HCT116 (cell line): Measurements from ENCODE around the gene GALM. TPM values are rescaled to one million over a fixed set of nuclear protein-coding genes. Genes with fewer than 3 reads are reported as not detected.

Experiments
- ATAC-seq: fragments of 200-7000 bp; cut with Tn5 transposase; 2 replicates; pipeline ENCODE4 v1.9.1; 2020; ENCODE audit warnings: mild to moderate bottlenecking, moderate library complexity
- BruUV-seq: library from RNA; stranded (reverse); fragments of 400-500 nt; replicated peaks from 2 replicates; lab custom pipeline; 2021; lab: Mats Ljungman, UMichigan
- CTCF ChIA-PET: fragments of 300-600 bp; sonication (Branson Sonifier 250); formaldehyde crosslinking; loops from one replicate; lab custom pipeline; 2021; ENCODE audit warnings: antibody characterized with exemption; lab: Charles Lee
- POLR2A ChIA-PET: fragments of 300-600, 350-600 bp; sonication (Branson Sonifier 250); formaldehyde crosslinking; loops from one replicate; lab custom pipeline; 2021; ENCODE audit warnings: antibody characterized with exemption; lab: Charles Lee
- RAD21 ChIA-PET, 2 experiments: fragments of 300-600 bp; sonication (Branson Sonifier 250); formaldehyde crosslinking; loops; one replicate each; lab custom pipeline; 2023; ENCODE audit warnings: low total read pairs in 2 of 2; ENCODE audit not compliant: uncharacterized antibody in 2 of 2, unreplicated experiment in 2 of 2, low non-redundant PET in 1 of 2; lab: Charles Lee
- DNase-seq: peaks from one replicate; pipeline ENCODE4 v3.0.0-alpha.2; 2010; ENCODE audit warnings: low read depth, low spot score
- H2AFZ ChIP-seq: fragments of 200-600 bp; shearing (Covaris generic), sonication (generic); 2 replicates; pipeline ENCODE4 v1.6.1; 2017; ENCODE audit warnings: low read depth, mixed run types, mixed read lengths, antibody characterized with exemption, low read length; ENCODE audit not compliant: poor library complexity, severe bottlenecking
- H3K27ac ChIP-seq: 2 replicates; pipeline ENCODE4 v1.5.1; 2012; ENCODE audit warnings: low read depth, low read length
- H3K27me3 ChIP-seq: fragments of 200-600 bp; sonication (generic); 2 replicates; pipeline ENCODE4 v1.6.1; 2016; ENCODE audit warnings: mixed run types, low read length, mixed read lengths; ENCODE audit not compliant: insufficient read depth
- H3K36me3 ChIP-seq, 2 experiments: fragments of 200-500 bp in 1 of 2; fragments of 200-600 bp in 1 of 2; sonication (Bioruptor generic) in 1 of 2; sonication (generic) in 1 of 2; 2 replicates each; pipeline versions ENCODE4 v1.5.1 to v1.6.1; 2014 to 2016; ENCODE audit warnings: low read length in 2 of 2, inconsistent platforms in 1 of 2, mixed read lengths in 1 of 2, mixed run types in 1 of 2; ENCODE audit not compliant: insufficient read depth in 2 of 2, control insufficient read depth in 1 of 2
- H3K4me1 ChIP-seq, 2 experiments: fragments of 200-600 bp in 1 of 2; sonication (generic) in 1 of 2; 2 replicates each; pipeline versions ENCODE4 v1.5.1 to v1.6.1; 2012 to 2017; ENCODE audit warnings: low read length in 2 of 2, inconsistent platforms in 1 of 2, mild to moderate bottlenecking in 1 of 2, mixed read lengths in 1 of 2, mixed run types in 1 of 2, moderate library complexity in 1 of 2; ENCODE audit not compliant: insufficient read depth in 2 of 2, control insufficient read depth in 1 of 2
- H3K4me2 ChIP-seq: fragments of 200-600 bp; sonication (generic); 2 replicates; pipeline ENCODE4 v1.6.1; 2017; ENCODE audit warnings: mixed run types, low read length, mixed read lengths
- H3K4me3 ChIP-seq, 2 experiments: fragments of 200-600 bp in 1 of 2; sonication (generic) in 1 of 2; replicated peaks in 1 of 2; 2 replicates each; pipeline ENCODE4 v1.5.1; 2011 to 2016; ENCODE audit warnings: low read length in 2 of 2, control low read depth in 1 of 2, low read depth in 1 of 2, mild to moderate bottlenecking in 1 of 2, mixed read lengths in 1 of 2, mixed run types in 1 of 2
- H3K79me2 ChIP-seq: fragments of 200-600 bp; sonication (generic); 2 replicates; pipeline ENCODE4 v1.6.1; 2017; ENCODE audit warnings: mild to moderate bottlenecking, mixed run types, low read length, moderate library complexity, mixed read lengths; ENCODE audit not compliant: insufficient read depth
- H3K9ac ChIP-seq: fragments of 200-600 bp; sonication (generic); 2 replicates; pipeline ENCODE4 v1.6.1; 2016; ENCODE audit warnings: low read length, mixed read lengths
- H3K9me2 ChIP-seq: fragments of 200-600 bp; sonication (generic), shearing (Covaris generic); 2 replicates; pipeline ENCODE4 v1.6.1; 2017; ENCODE audit warnings: mixed run types, mild to moderate bottlenecking, moderate library complexity; ENCODE audit not compliant: insufficient read depth
- H3K9me3 ChIP-seq, 2 experiments: fragments of 200-500 bp in 1 of 2; fragments of 200-600 bp in 1 of 2; sonication (Bioruptor generic) in 1 of 2; sonication (generic) in 1 of 2; 2 replicates each; pipeline ENCODE4 v1.6.1; 2014 to 2017; ENCODE audit warnings: low read length in 2 of 2, mixed read lengths in 2 of 2, inconsistent platforms in 1 of 2, low read depth in 1 of 2, mild to moderate bottlenecking in 1 of 2, mixed run types in 1 of 2, moderate library complexity in 1 of 2; ENCODE audit not compliant: control insufficient read depth in 1 of 2, insufficient read depth in 1 of 2
- H4K20me1 ChIP-seq: fragments of 200-600 bp; sonication (generic), shearing (Covaris generic); 2 replicates; pipeline ENCODE4 v1.6.1; 2017; ENCODE audit warnings: mixed run types, mild to moderate bottlenecking, moderate library complexity; ENCODE audit not compliant: insufficient read depth
- ATF3 ChIP-seq: IDR thresholded peaks from 2 replicates; pipeline ENCODE4 v1.6.1; 2012
- CBX3 ChIP-seq: IDR thresholded peaks from 2 replicates; pipeline ENCODE4 v1.6.1; 2012; ENCODE audit warnings: low read depth
- CEBPB ChIP-seq: IDR thresholded peaks from 2 replicates; pipeline ENCODE4 v1.6.1; 2012; ENCODE audit warnings: low read depth
- ELF1 ChIP-seq: IDR thresholded peaks from 2 replicates; pipeline ENCODE4 v1.6.1; 2012; ENCODE audit warnings: low read depth, borderline replicate concordance
- EZH2 ChIP-seq: fragments of 200-600 bp; sonication (generic); IDR thresholded peaks from 2 replicates; pipeline ENCODE4 v1.6.1; 2017; ENCODE audit warnings: antibody characterized with exemption, mixed run types
- EZH2phosphoT487 ChIP-seq: fragments of 200-600 bp; IDR thresholded peaks from 2 replicates; pipeline ENCODE4 v1.6.1; 2018; ENCODE audit warnings: antibody characterized with exemption, borderline replicate concordance
- FOSL1 ChIP-seq: IDR thresholded peaks from 2 replicates; pipeline ENCODE4 v1.6.1; 2012; ENCODE audit warnings: low read depth
- JUND ChIP-seq: IDR thresholded peaks from 2 replicates; pipeline ENCODE4 v1.6.1; 2012
- POLR2A ChIP-seq: IDR thresholded peaks from 2 replicates; pipeline ENCODE4 v1.7.0; 2011; ENCODE audit warnings: borderline replicate concordance; ENCODE audit not compliant: insufficient read depth, insufficient read length; ENCODE audit errors: extremely low read depth
- POLR2AphosphoS5 ChIP-seq: IDR thresholded peaks from 2 replicates; pipeline ENCODE4 v1.6.1; 2011; ENCODE audit warnings: mild to moderate bottlenecking, low read depth, low read length, moderate library complexity
- RAD21 ChIP-seq: IDR thresholded peaks from 2 replicates; pipeline ENCODE4 v1.6.1; 2012; ENCODE audit warnings: low read depth, mild to moderate bottlenecking
- REST ChIP-seq: IDR thresholded peaks from 2 replicates; pipeline ENCODE4 v1.6.1; 2012; ENCODE audit warnings: low read depth
- SIN3A ChIP-seq: IDR thresholded peaks from 2 replicates; pipeline ENCODE4 v1.6.1; 2012; ENCODE audit warnings: low read depth
- SP1 ChIP-seq: IDR thresholded peaks from 2 replicates; pipeline ENCODE4 v1.6.1; 2012; ENCODE audit warnings: low read depth
- SRF ChIP-seq: IDR thresholded peaks from 2 replicates; pipeline ENCODE4 v1.6.1; 2012; ENCODE audit warnings: low read depth
- YY1 ChIP-seq: IDR thresholded peaks from 2 replicates; pipeline ENCODE4 v1.6.1; 2011; ENCODE audit warnings: low read length, low read depth, moderate library complexity, mild to moderate bottlenecking; ENCODE audit not compliant: insufficient replicate concordance; ENCODE audit errors: extremely low read depth
- ZBTB33 ChIP-seq: IDR thresholded peaks from 2 replicates; pipeline ENCODE4 v1.6.1; 2011; ENCODE audit warnings: mild to moderate bottlenecking, low read length, moderate library complexity; ENCODE audit not compliant: insufficient replicate concordance; ENCODE audit errors: extremely low read depth
- ZFX ChIP-seq: fragments of 450-650 bp; IDR thresholded peaks from 2 replicates; pipeline ENCODE4 v1.6.1; 2017
- ZNF274 ChIP-seq: fragments of 200-500 bp; sonication (Bioruptor generic); IDR thresholded peaks from 2 replicates; pipeline ENCODE4 v1.6.1; 2014; ENCODE audit warnings: mild to moderate bottlenecking, low read depth, low read length, inconsistent platforms
- intact Hi-C: fragments of 100-400 bp; cut with micrococcal nuclease; formaldehyde crosslinking; loops from 2 replicates; pipeline ENCODE4 v1.10.0; 2022
- total RNA-seq: library from RNA; stranded (reverse); gene quantifications from one replicate; pipeline ENCODE4 v1.2.1, GENCODE V29; 2021; ENCODE audit not compliant: unreplicated experiment

The GALM gene
- total RNA-seq, 1 experiment from 2014 or later: 10.2 TPM

- RAD21 ChIA-PET: no interaction called here
- H4K20me1 ChIP-seq: no peaks in the 10 kb centered on the region
- no peaks in the 10 kb centered on the region for H3K27me3 ChIP-seq
- ATAC-seq (no peak), DNase-seq (no peak)
- CTCF ChIA-PET: no interaction called here
- H3K27ac ChIP-seq: no peak overlapping the region
- no peak for TF ChIP-seq JUND
- no peak for TF ChIP-seq FOSL1
- no peak for TF ChIP-seq REST
- no peak for TF ChIP-seq EZH2
- TF ChIP-seq ZFX: no peak
- TF ChIP-seq POLR2AphosphoS5: no peak
- no peak for TF ChIP-seq SIN3A
- TF ChIP-seq CEBPB: no peak
- TF ChIP-seq RAD21: no peak
- no peak for TF ChIP-seq ELF1
- no peak for TF ChIP-seq CBX3
- no peak for TF ChIP-seq ZBTB33
- no peak for TF ChIP-seq SP1
- TF ChIP-seq SRF: no peak
- no peak for TF ChIP-seq YY1
- no peak for TF ChIP-seq ATF3
- no peak for TF ChIP-seq POLR2A
- TF ChIP-seq EZH2phosphoT487: no peak
- no peak for TF ChIP-seq ZNF274
- no peak overlapping the region for H3K9ac ChIP-seq
- BruUV-seq: no TSS peak
- no peaks in the 10 kb centered on the region for H3K36me3 ChIP-seq
- intact Hi-C loops: no loop called here
- H3K9me2 ChIP-seq: no peaks in the 10 kb centered on the region
- no peak overlapping the region for H3K4me3 ChIP-seq
- H3K4me2 ChIP-seq: no peak overlapping the region
- no peaks in the 10 kb centered on the region for H3K79me2 ChIP-seq
- POLR2A ChIA-PET: no interaction called here
- no peaks in the 10 kb centered on the region for H3K9me3 ChIP-seq
- H2AFZ ChIP-seq: no peak overlapping the region
- peaks cover 8 to 23% of the 10 kb centered on the region in 2 experiments; a peak in 3 of 4 replicates for H3K4me1 ChIP-seq
Observed at GRCh38 chr2:38668779-38669479, 3.0 kb downstream of the GALM start.
